Neural progenitor cell (in vitro differentiated cells): Measurements from ENCODE around the gene TMEM59. TPM values are rescaled to one million over a fixed set of nuclear protein-coding genes. Genes with fewer than 3 reads are reported as not detected.

ENCODE experiments used
- DNase-seq: peaks from one replicate; pipeline ENCODE4 v3.0.0-alpha.2; 2016; ENCODE audit warnings: low spot score
- H2AFZ ChIP-seq: fragments of 200-600 bp; sonication (generic); replicated peaks from 2 replicates; pipeline ENCODE4 v1.6.1; 2016; ENCODE audit warnings: antibody characterized with exemption
- H3F3A ChIP-seq: fragments of 200-600 bp; sonication (generic); 2 replicates; pipeline ENCODE4 v1.6.1; 2016; ENCODE audit warnings: antibody characterized with exemption, low read depth
- H3K27ac ChIP-seq: fragments of 200-600 bp; sonication (generic); 2 replicates; pipeline ENCODE4 v1.5.1; 2016; ENCODE audit warnings: mild to moderate bottlenecking
- H3K27me3 ChIP-seq: fragments of 200-600 bp; sonication (generic); 2 replicates; pipeline ENCODE4 v1.6.1; 2016; ENCODE audit warnings: mild to moderate bottlenecking, moderate library complexity
- H3K36me3 ChIP-seq: fragments of 200-600 bp; sonication (generic); 2 replicates; pipeline ENCODE4 v1.5.1; 2016
- H3K4me1 ChIP-seq: fragments of 200-600 bp; sonication (generic); 2 replicates; pipeline ENCODE4 v1.6.1; 2016; ENCODE audit warnings: mixed run types
- H3K4me2 ChIP-seq: fragments of 200-600 bp; sonication (generic); 2 replicates; pipeline ENCODE4 v1.6.1; 2016
- H3K4me3 ChIP-seq: fragments of 200-600 bp; sonication (generic); 2 replicates; pipeline ENCODE4 v1.5.1; 2016
- H3K79me2 ChIP-seq: fragments of 200-600 bp; sonication (generic); 2 replicates; pipeline ENCODE4 v1.6.1; 2016; ENCODE audit warnings: low read depth
- H3K9ac ChIP-seq: fragments of 200-600 bp; sonication (generic); 2 replicates; pipeline ENCODE4 v1.6.1; 2016
- H3K9me3 ChIP-seq: fragments of 200-600 bp; sonication (generic); 2 replicates; pipeline ENCODE4 v1.5.1; 2016; ENCODE audit warnings: low read depth
- H4K20me1 ChIP-seq: fragments of 200-600 bp; sonication (generic); 2 replicates; pipeline ENCODE4 v1.6.1; 2016; ENCODE audit warnings: low read depth
- H3K27ac Mint-ChIP-seq: 3 replicates; pipeline ENCODE4 v1.8.0; 2021; ENCODE audit warnings: mixed read lengths
- H3K27me3 Mint-ChIP-seq: 2 replicates; pipeline ENCODE4 v1.8.0; 2022; ENCODE audit warnings: low read depth, mild to moderate bottlenecking, inconsistent platforms, moderate library complexity, mixed read lengths; ENCODE audit not compliant: insufficient read depth
- H3K36me3 Mint-ChIP-seq: 3 replicates; pipeline ENCODE4 v1.8.0; 2021; ENCODE audit warnings: mixed read lengths
- H3K4me1 Mint-ChIP-seq: 3 replicates; pipeline ENCODE4 v1.8.0; 2021; ENCODE audit warnings: mixed read lengths
- H3K4me3 Mint-ChIP-seq: 3 replicates; pipeline ENCODE4 v1.8.0; 2021; ENCODE audit warnings: mild to moderate bottlenecking, moderate library complexity, mixed read lengths
- H3K9me3 Mint-ChIP-seq: 3 replicates; pipeline ENCODE4 v1.8.0; 2020; ENCODE audit warnings: mixed read lengths
- CTCF ChIP-seq: fragments of 200-600 bp; sonication (generic); IDR thresholded peaks from 2 replicates; pipeline ENCODE4 v1.5.1; 2017; ENCODE audit warnings: antibody characterized with exemption, mild to moderate bottlenecking
- EZH2 ChIP-seq: fragments of 200-600 bp; sonication (generic); IDR thresholded peaks from 2 replicates; pipeline ENCODE4 v1.6.1; 2017; ENCODE audit warnings: antibody characterized with exemption, mild to moderate bottlenecking, moderate library complexity
- EZH2phosphoT487 ChIP-seq: fragments of 200-600 bp; sonication (generic); IDR thresholded peaks from 2 replicates; pipeline ENCODE4 v1.6.1; 2017; ENCODE audit warnings: antibody characterized with exemption
- microRNA-seq: library from miRNA; unstranded; fragments of <30 nt; microRNA quantifications from one replicate; pipeline ENCODE4, GENCODE V29; 2016
- small RNA-seq: library from RNA; depleted of rRNA; stranded (forward); fragments of <200 nt; gene quantifications from one replicate; pipeline ENCODE3, GENCODE V24; 2015
- total RNA-seq: library from RNA; depleted of rRNA; stranded (reverse); fragments of >200 nt; gene quantifications from 2 replicates; pipeline ENCODE4 v1.2.3, GENCODE V29; 2015; ENCODE audit warnings: low replicate concordance

TMEM59 gene
- total RNA-seq, 1 donor from 2014 or later: 139 TPM

- H2AFZ ChIP-seq: no peak overlapping the region
- no peaks in the 10 kb centered on the region for H3K9me3 ChIP-seq
- H3K4me1 ChIP-seq: peaks cover 13% of the 10 kb centered on the region
Measured at GRCh38 chr1:53981220-53981619, 71.8 kb downstream of the TMEM59 start.

GRCh38 chr1:53979712-53980450, 73.1 kb downstream of the TMEM59 start:
- H3K36me3 Mint-ChIP-seq: peaks cover 3% of the 10 kb centered on the region
- no peaks in the 10 kb centered on the region for H3K9me3 ChIP-seq
- no peaks in the 10 kb centered on the region for H3K79me2 ChIP-seq
- H3K4me1 ChIP-seq: peaks cover 13% of the 10 kb centered on the region
- no peak overlapping the region for H3K27ac Mint-ChIP-seq
- no peak overlapping the region for H3K9ac ChIP-seq
- H3K4me2 ChIP-seq: no peak overlapping the region
- no peaks in the 10 kb centered on the region for H3K27me3 Mint-ChIP-seq
- H3K4me3 ChIP-seq: no peak overlapping the region
- H3K27ac ChIP-seq: no peak overlapping the region
- no peaks in the 10 kb centered on the region for H3F3A ChIP-seq
- H3K9me3 Mint-ChIP-seq: no peaks in the 10 kb centered on the region
- no peaks in the 10 kb centered on the region for H3K27me3 ChIP-seq
- no peak for DNase-seq
- no peaks in the 10 kb centered on the region for H4K20me1 ChIP-seq
- no peak overlapping the region for H3K4me3 Mint-ChIP-seq
- H3K36me3 ChIP-seq: no peaks in the 10 kb centered on the region
- H2AFZ ChIP-seq: peak overlapping the region; percentile 58
- peaks cover 24% of the 10 kb centered on the region for H3K4me1 Mint-ChIP-seq
- no peak for TF ChIP-seq CTCF
- TF ChIP-seq EZH2phosphoT487: no peak
- TF ChIP-seq EZH2: no peak

More at GRCh38 chr1:53981220-53981619, 71.8 kb downstream of the TMEM59 start:
- no peak for DNase-seq
- no peaks in the 10 kb centered on the region for H4K20me1 ChIP-seq
- no peak for TF ChIP-seq CTCF
- no peak for TF ChIP-seq EZH2phosphoT487
- TF ChIP-seq EZH2: no peak
- Mint-ChIP-seq H3K9me3 (no peaks in the 10 kb centered on the region), H3K36me3 (no peaks in the 10 kb centered on the region), H3K4me1 (peaks cover 24% of the 10 kb centered on the region), H3K27ac (no peak overlapping the region), H3K4me3 (no peak overlapping the region), H3K27me3 (no peaks in the 10 kb centered on the region)
- no peak overlapping the region for H3K4me2 ChIP-seq
- H3F3A ChIP-seq: no peaks in the 10 kb centered on the region
- H3K36me3 ChIP-seq: no peaks in the 10 kb centered on the region
- no peak overlapping the region for H3K4me3 ChIP-seq
- no peak overlapping the region for H3K27ac ChIP-seq
- H3K9ac ChIP-seq: no peak overlapping the region
- H3K79me2 ChIP-seq: no peaks in the 10 kb centered on the region
- no peaks in the 10 kb centered on the region for H3K27me3 ChIP-seq

Small RNAs within 50 kb of the gene (microRNA-seq; reads per million reads assigned to microRNA genes)
- gene MIR4781: not detected

Small RNAs within 50 kb of the gene (small RNA-seq; reads per million reads assigned to genes)
- not detected for gene AL353898.1
- gene AL353898.2: not detected

Other genes with a start within 250 kb of the TMEM59 start
- gene NDC1, start 214.9 kb downstream of the TMEM59 start, total RNA-seq: 63.6 and 94.3 TPM in 2 replicates
- gene YIPF1, start 163.4 kb downstream of the TMEM59 start, total RNA-seq: 35.7 and 41.2 TPM in 2 replicates
- gene DIO1, start 159.0 kb downstream of the TMEM59 start, total RNA-seq: not detected in 2 replicates
- gene IFT25, start 107.5 kb downstream of the TMEM59 start, total RNA-seq: 48.4 and 54.0 TPM in 2 replicates
- 69.1 and 74.5 TPM in 2 replicates for gene LRRC42, start 106.9 kb downstream of the TMEM59 start, total RNA-seq
- not detected in 2 replicates for gene LDLRAD1, start 35.0 kb downstream of the TMEM59 start, total RNA-seq
- 8.8 and 11.6 TPM in 2 replicates for gene TCEANC2, start 404 bp upstream of the TMEM59 start, total RNA-seq
- gene CDCP2, start 99.8 kb upstream of the TMEM59 start, total RNA-seq: 0.15 TPM in 1 of 2 replicates, not detected in the other
- 6.4 and 9.0 TPM in 2 replicates for gene CYB5RL, start 146.8 kb upstream of the TMEM59 start, total RNA-seq
- 60.4 and 93.4 TPM in 2 replicates for gene MRPL37, start 147.0 kb upstream of the TMEM59 start, total RNA-seq